Neural cell (in vitro differentiated cells): ENCODE measurements around the gene GNAQ. TPM values are rescaled to one million over a fixed set of nuclear protein-coding genes. Genes with fewer than 3 reads are reported as not detected.

Experiments used
- H2AFZ ChIP-seq: fragments of 200-600, 300-800 bp; sonication (generic), shearing (Covaris generic); 2 replicates; pipeline ENCODE4 v1.6.0; 2014; ENCODE audit warnings: low read depth, mild to moderate bottlenecking, antibody characterized with exemption, low read length, moderate library complexity
- H3F3A ChIP-seq: fragments of 200-600 bp; shearing (Covaris generic); 2 replicates; pipeline ENCODE4 v1.6.1; 2016; ENCODE audit warnings: mild to moderate bottlenecking, moderate library complexity, mixed read lengths, antibody characterized with exemption, low read length; ENCODE audit not compliant: insufficient read depth, poor library complexity, severe bottlenecking
- H3K27ac ChIP-seq: fragments of 200-600, 300-800 bp; sonication (generic), shearing (Covaris generic); 2 replicates; pipeline ENCODE4 v1.5.1; 2014; ENCODE audit warnings: mild to moderate bottlenecking, low read length, moderate library complexity
- H3K27me3 ChIP-seq: fragments of 300-800, 200-600 bp; sonication (generic), shearing (Covaris generic); 2 replicates; pipeline ENCODE4 v1.6.0; 2014; ENCODE audit warnings: mild to moderate bottlenecking, low read depth, low read length, moderate library complexity; ENCODE audit not compliant: insufficient read depth
- H3K36me3 ChIP-seq: fragments of 300-800, 200-600 bp; sonication (generic), shearing (Covaris generic); 2 replicates; pipeline ENCODE4 v1.5.1; 2014; ENCODE audit warnings: mild to moderate bottlenecking, antibody characterized with exemption, low read length, moderate library complexity; ENCODE audit not compliant: insufficient read depth
- H3K4me2 ChIP-seq: fragments of 300-800, 200-600 bp; sonication (generic), shearing (Covaris generic); 2 replicates; pipeline ENCODE4 v1.6.0; 2014; ENCODE audit warnings: mild to moderate bottlenecking, low read length
- H3K4me3 ChIP-seq: fragments of 300-800, 200-600 bp; sonication (generic), shearing (Covaris generic); 2 replicates; pipeline ENCODE4 v1.5.1; 2014; ENCODE audit warnings: mild to moderate bottlenecking, low read length, moderate library complexity
- H3K79me2 ChIP-seq: fragments of 200-600 bp; shearing (Covaris generic); replicated peaks from 2 replicates; pipeline ENCODE4 v1.6.0; 2014; ENCODE audit warnings: mild to moderate bottlenecking, low read length, moderate library complexity; ENCODE audit not compliant: insufficient read depth
- H3K9ac ChIP-seq: fragments of 300-800, 200-600 bp; sonication (generic), shearing (Covaris generic); 2 replicates; pipeline ENCODE4 v1.6.1; 2016; ENCODE audit warnings: mild to moderate bottlenecking, low read length, mixed read lengths
- H3K9me2 ChIP-seq: fragments of 200-600 bp; shearing (Covaris generic); 2 replicates; pipeline ENCODE4 v1.6.1; 2016; ENCODE audit warnings: mild to moderate bottlenecking, low read length, mixed read lengths; ENCODE audit not compliant: insufficient read depth
- H3K9me3 ChIP-seq: fragments of 200-600, 300-800 bp; sonication (generic), shearing (Covaris generic); 2 replicates; pipeline ENCODE4 v1.6.1; 2016; ENCODE audit warnings: mild to moderate bottlenecking, mixed run types, low read length, moderate library complexity, mixed read lengths
- H4K20me1 ChIP-seq: fragments of 200-600 bp; shearing (Covaris generic); 2 replicates; pipeline ENCODE4 v1.6.1; 2016; ENCODE audit warnings: mild to moderate bottlenecking, mixed run types; ENCODE audit not compliant: insufficient read depth
- CTCF ChIP-seq: fragments of 450-650 bp; IDR thresholded peaks from 2 replicates; pipeline ENCODE4 v1.5.1; 2014; ENCODE audit warnings: antibody characterized with exemption, mild to moderate bottlenecking, moderate library complexity; ENCODE audit not compliant: poor library complexity, severe bottlenecking
- EP300 ChIP-seq: fragments of 450-650 bp; conservative IDR thresholded peaks from 2 replicates; pipeline ENCODE4 v1.6.1; 2014; ENCODE audit warnings: antibody characterized with exemption, mild to moderate bottlenecking, moderate library complexity; ENCODE audit not compliant: poor library complexity, severe bottlenecking
- EZH2 ChIP-seq: fragments of 200-600, 300-800 bp; shearing (Covaris generic), sonication (generic); IDR thresholded peaks from 2 replicates; pipeline ENCODE4 v1.6.1; 2014; ENCODE audit warnings: antibody characterized with exemption, low read length, borderline replicate concordance, mild to moderate bottlenecking; ENCODE audit not compliant: insufficient read depth, poor library complexity, severe bottlenecking
- MXI1 ChIP-seq: fragments of 450-650 bp; conservative IDR thresholded peaks from 2 replicates; pipeline ENCODE4 v1.6.1; 2014; ENCODE audit warnings: antibody characterized with exemption, mild to moderate bottlenecking; ENCODE audit not compliant: poor library complexity, severe bottlenecking
- POLR2AphosphoS5 ChIP-seq: IDR thresholded peaks from 2 replicates; pipeline ENCODE4 v1.6.1; 2012
- RAD21 ChIP-seq: fragments of 450-650 bp; conservative IDR thresholded peaks from 2 replicates; pipeline ENCODE4 v1.6.1; 2014; ENCODE audit warnings: antibody characterized with exemption, mild to moderate bottlenecking, moderate library complexity
- REST ChIP-seq: IDR thresholded peaks from 2 replicates; pipeline ENCODE4 v1.6.1; 2012; ENCODE audit warnings: borderline replicate concordance
- SMC3 ChIP-seq: fragments of 450-650 bp; conservative IDR thresholded peaks from 2 replicates; pipeline ENCODE4 v1.6.1; 2014; ENCODE audit warnings: antibody characterized with exemption, mild to moderate bottlenecking, moderate library complexity; ENCODE audit not compliant: poor library complexity
- TAF1 ChIP-seq: IDR thresholded peaks from 2 replicates; pipeline ENCODE4 v1.6.1; 2012; ENCODE audit warnings: low read depth
- polyA plus RNA-seq: library from polyadenylated mRNA; depleted of rRNA; stranded (reverse); fragments of >200 nt; gene quantifications from 2 replicates; pipeline ENCODE4 v1.2.3, GENCODE V29; 2014

GNAQ gene
- polyA plus RNA-seq, 1 donor from 2014 or later, result 86.7 TPM

GRCh38 chr9:77866878-77867277, 164.7 kb downstream of the GNAQ start:
- no peak for TF ChIP-seq TAF1
- no peak for TF ChIP-seq SMC3
- TF ChIP-seq MXI1, result no peak
- TF ChIP-seq CTCF, result no peak
- no peak for TF ChIP-seq RAD21
- Histone ChIP-seq H3F3A (no peaks in the 10 kb centered on the region), H3K9ac (no peak overlapping the region), H3K79me2 (peaks cover 9% of the 10 kb centered on the region), H3K36me3 (no peaks in the 10 kb centered on the region), H3K27me3 (no peaks in the 10 kb centered on the region), H4K20me1 (no peaks in the 10 kb centered on the region), H3K27ac (no peak overlapping the region), H3K4me2 (no peak overlapping the region), H3K9me3 (no peaks in the 10 kb centered on the region), H2AFZ (no peak overlapping the region), H3K9me2 (no peaks in the 10 kb centered on the region), H3K4me3 (no peak overlapping the region)

DNA sequence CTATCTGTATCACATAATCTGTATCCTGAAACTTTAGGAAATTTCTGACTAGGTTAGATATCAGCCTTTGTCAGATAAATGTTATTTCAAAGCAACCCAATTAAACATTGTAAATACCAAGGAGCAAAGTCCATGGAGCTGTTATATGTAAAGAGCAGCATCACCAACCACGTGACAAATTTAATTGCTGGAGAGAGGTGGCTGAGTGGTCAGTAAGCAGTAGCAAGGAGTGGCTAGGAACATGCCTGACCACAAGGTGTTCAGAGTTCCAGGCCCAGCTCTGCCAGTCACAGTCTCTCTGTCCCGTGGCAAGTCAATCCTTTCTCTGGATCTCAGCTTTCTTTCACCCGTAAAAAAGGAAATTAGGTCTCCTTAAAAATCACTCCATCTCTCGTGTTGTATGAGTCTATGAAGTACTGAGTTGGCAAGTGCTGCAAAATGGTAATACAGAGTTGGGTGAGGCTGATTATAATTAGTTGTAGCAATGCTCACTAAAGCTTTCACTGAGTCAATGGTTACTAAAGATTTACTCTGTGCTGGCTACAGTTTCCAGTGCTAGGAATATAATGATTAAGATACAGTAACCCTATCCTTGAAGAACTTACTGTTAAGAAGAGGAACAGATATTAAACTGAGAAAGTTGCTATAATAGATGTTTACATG, 166.1 kb downstream of the GNAQ start:
- H3K4me2 ChIP-seq, result no peak overlapping the region
- no peaks in the 10 kb centered on the region for H3K27me3 ChIP-seq
- no peak overlapping the region for H2AFZ ChIP-seq
- TF ChIP-seq POLR2AphosphoS5 (no peak), TAF1 (no peak), EP300 (no peak), CTCF (no peak), SMC3 (no peak), RAD21 (no peak), MXI1 (no peak), REST (no peak), EZH2 (no peak)
- no peaks in the 10 kb centered on the region for H3K9me3 ChIP-seq
- H4K20me1 ChIP-seq, result no peaks in the 10 kb centered on the region
- H3K9ac ChIP-seq, result no peak overlapping the region
- H3K9me2 ChIP-seq, result no peaks in the 10 kb centered on the region
- H3K36me3 ChIP-seq, result no peaks in the 10 kb centered on the region
- peaks cover 9% of the 10 kb centered on the region for H3K79me2 ChIP-seq
- no peaks in the 10 kb centered on the region for H3F3A ChIP-seq
- no peak overlapping the region for H3K4me3 ChIP-seq
- H3K27ac ChIP-seq, result no peak overlapping the region
